ENCODE data around the gene PHKB. TPM values are rescaled to one million over a fixed set of nuclear protein-coding genes. Genes with fewer than 3 reads are reported as not detected.

The PHKB gene
- total RNA-seq, 1 donor from 2014 or later: 49.6 TPM

GRCh38 chr16:47584464-47585225 is 123.5 kb downstream of the PHKB start:
- H3K9ac ChIP-seq (ENCODE audit: low read length): no peak overlapping the region
- no peaks in the 10 kb centered on the region for H3K79me2 ChIP-seq (ENCODE audit: insufficient read depth, low read length)
- no peaks in the 10 kb centered on the region for H3K36me3 Mint-ChIP-seq (ENCODE audit: low read depth, unreplicated experiment)
- H3K36me3 ChIP-seq (ENCODE audit: insufficient read depth, low read length): no peaks in the 10 kb centered on the region
- H3K4me3 Mint-ChIP-seq (ENCODE audit: unreplicated experiment): no peak overlapping the region
- FAIRE-seq: no peak
- H3K4me2 ChIP-seq (ENCODE audit: low read length): no peak overlapping the region
- no peaks in the 10 kb centered on the region for H4K20me1 ChIP-seq (ENCODE audit: insufficient read depth, low read length)
- no peak for TF ChIP-seq EZH2 (IDR thresholded peaks at IDR 0.05; ENCODE audit: insufficient read depth, low read length)
- TF ChIP-seq CTCF (IDR thresholded peaks at IDR 0.05; ENCODE audit: insufficient read depth, low read depth, low read length): no peak
- H3K27ac ChIP-seq (ENCODE audit: low read depth, low read length): no peak overlapping the region
- H3K27me3 Mint-ChIP-seq (ENCODE audit: low read depth, unreplicated experiment): no peaks in the 10 kb centered on the region
- H3K9me3 ChIP-seq (ENCODE audit: insufficient read depth, low read depth, low read length): no peaks in the 10 kb centered on the region
- H2AFZ ChIP-seq (ENCODE audit: low read depth, low read length): no peak overlapping the region
- no peaks in the 10 kb centered on the region for H3K4me1 ChIP-seq (ENCODE audit: insufficient read depth, low read length)
- H3K27me3 ChIP-seq (ENCODE audit: insufficient read depth, low read length): no peaks in the 10 kb centered on the region
- no peak overlapping the region for H3K27ac Mint-ChIP-seq (ENCODE audit: unreplicated experiment)
- no peaks in the 10 kb centered on the region for H3K9me3 Mint-ChIP-seq (ENCODE audit: unreplicated experiment)
- no peaks in the 10 kb centered on the region for H3K4me1 Mint-ChIP-seq (ENCODE audit: low read depth, unreplicated experiment)
- no peak overlapping the region for H3K4me3 ChIP-seq (ENCODE audit: insufficient read depth, low read depth, low read length)
- no peak for DNase-seq (ENCODE audit: low read depth)

- no peaks in the 10 kb centered on the region for H3K79me2 ChIP-seq (ENCODE audit: insufficient read depth, low read length)
- TF ChIP-seq CTCF (IDR thresholded peaks at IDR 0.05; ENCODE audit: insufficient read depth, low read depth, low read length) (no peak), EZH2 (IDR thresholded peaks at IDR 0.05; ENCODE audit: insufficient read depth, low read length) (no peak)
- H3K4me3 ChIP-seq (ENCODE audit: insufficient read depth, low read depth, low read length): no peak overlapping the region
- no peak overlapping the region for H3K4me3 Mint-ChIP-seq (ENCODE audit: unreplicated experiment)
- DNase-seq (ENCODE audit: low read depth) (no peak), FAIRE-seq (no peak)
- no peaks in the 10 kb centered on the region for H4K20me1 ChIP-seq (ENCODE audit: insufficient read depth, low read length)
- H3K4me1 Mint-ChIP-seq (ENCODE audit: low read depth, unreplicated experiment): no peaks in the 10 kb centered on the region
- H3K27ac ChIP-seq (ENCODE audit: low read depth, low read length): no peak overlapping the region
- peaks cover 4% of the 10 kb centered on the region for H3K36me3 ChIP-seq (ENCODE audit: insufficient read depth, low read length)
- no peaks in the 10 kb centered on the region for H3K9me3 ChIP-seq (ENCODE audit: insufficient read depth, low read depth, low read length)
- no peaks in the 10 kb centered on the region for H3K27me3 Mint-ChIP-seq (ENCODE audit: low read depth, unreplicated experiment)
- H3K27me3 ChIP-seq (ENCODE audit: insufficient read depth, low read length): no peaks in the 10 kb centered on the region
- no peak overlapping the region for H3K27ac Mint-ChIP-seq (ENCODE audit: unreplicated experiment)
- H3K9me3 Mint-ChIP-seq (ENCODE audit: unreplicated experiment): no peaks in the 10 kb centered on the region
- no peak overlapping the region for H3K9ac ChIP-seq (ENCODE audit: low read length)
- no peak overlapping the region for H2AFZ ChIP-seq (ENCODE audit: low read depth, low read length)
- peaks cover 10% of the 10 kb centered on the region for H3K36me3 Mint-ChIP-seq (ENCODE audit: low read depth, unreplicated experiment)
- H3K4me2 ChIP-seq (ENCODE audit: low read length): no peak overlapping the region
- no peaks in the 10 kb centered on the region for H3K4me1 ChIP-seq (ENCODE audit: insufficient read depth, low read length)
Observed at GRCh38 chr16:47586121-47586520, 125.0 kb downstream of the PHKB start.

- no peaks in the 10 kb centered on the region for H3K4me1 ChIP-seq (ENCODE audit: insufficient read depth, low read length)
Observed at GRCh38 chr16:47590472-47590871, 129.3 kb downstream of the PHKB start.

More at GRCh38 chr16:47590472-47590871, 129.3 kb downstream of the PHKB start:
- Histone ChIP-seq H3K27ac (ENCODE audit: low read depth, low read length) (no peak overlapping the region), H3K27me3 (ENCODE audit: insufficient read depth, low read length) (no peaks in the 10 kb centered on the region), H2AFZ (ENCODE audit: low read depth, low read length) (no peak overlapping the region), H3K36me3 (ENCODE audit: insufficient read depth, low read length) (peaks cover 13% of the 10 kb centered on the region), H3K9me3 (ENCODE audit: insufficient read depth, low read depth, low read length) (no peaks in the 10 kb centered on the region), H3K4me2 (ENCODE audit: low read length) (no peak overlapping the region), H3K9ac (ENCODE audit: low read length) (no peak overlapping the region), H3K4me3 (ENCODE audit: insufficient read depth, low read depth, low read length) (no peak overlapping the region), H4K20me1 (ENCODE audit: insufficient read depth, low read length) (no peaks in the 10 kb centered on the region), H3K79me2 (ENCODE audit: insufficient read depth, low read length) (no peaks in the 10 kb centered on the region)
- H3K27ac Mint-ChIP-seq (ENCODE audit: unreplicated experiment): no peak overlapping the region
- H3K36me3 Mint-ChIP-seq (ENCODE audit: low read depth, unreplicated experiment): peaks cover 12% of the 10 kb centered on the region
- H3K9me3 Mint-ChIP-seq (ENCODE audit: unreplicated experiment): no peaks in the 10 kb centered on the region
- no peak overlapping the region for H3K4me3 Mint-ChIP-seq (ENCODE audit: unreplicated experiment)
- no peak for DNase-seq (ENCODE audit: low read depth)
- TF ChIP-seq EZH2 (IDR thresholded peaks at IDR 0.05; ENCODE audit: insufficient read depth, low read length): no peak
- H3K27me3 Mint-ChIP-seq (ENCODE audit: low read depth, unreplicated experiment): no peaks in the 10 kb centered on the region
- no peak for FAIRE-seq
- H3K4me1 Mint-ChIP-seq (ENCODE audit: low read depth, unreplicated experiment): no peaks in the 10 kb centered on the region
